Thoracic aorta (tissue), 2 donors: ENCODE measurements around the gene ROR1. TPM values are rescaled to one million over a fixed set of nuclear protein-coding genes. Genes with fewer than 3 reads are reported as not detected.
A peak's percentile ranks its signal among the peaks of the same experiment; 100 is the strongest.

Experiments used
- ATAC-seq: fragments of 150-250 bp; one replicate; pipeline ENCODE4 v1.8.0; 2017; ENCODE audit warnings: low read depth; ENCODE audit not compliant: insufficient number of reproducible peaks, low FRiP score
- DNase-seq: peaks from one replicate; pipeline ENCODE4 v3.0.0-alpha.2; 2020; ENCODE audit warnings: low spot score
- H3K27ac ChIP-seq, 2 donors: fragments of 200-600 bp; sonication (generic); 1 replicate in 1 of 2; 2 replicates in 1 of 2; pipeline ENCODE4 v1.5.1; 2016; ENCODE audit warnings: mild to moderate bottlenecking in 2 of 2, moderate library complexity in 2 of 2
- H3K27me3 ChIP-seq: fragments of 200-600 bp; sonication (generic); replicated peaks from 2 replicates; pipeline ENCODE4 v1.6.0; 2016; ENCODE audit warnings: mild to moderate bottlenecking; ENCODE audit not compliant: insufficient read depth
- H3K36me3 ChIP-seq: fragments of 200-600 bp; sonication (generic); one replicate; pipeline ENCODE4 v1.5.1; 2016
- H3K4me1 ChIP-seq, 2 donors: fragments of 200-600 bp; sonication (generic); 1 replicate in 1 of 2; 2 replicates in 1 of 2; pipeline versions ENCODE4 v1.5.1 to v1.6.0; 2016; ENCODE audit warnings: low read depth in 2 of 2, mild to moderate bottlenecking in 1 of 2; ENCODE audit not compliant: control insufficient read depth in 1 of 2
- H3K4me3 ChIP-seq: fragments of 200-600 bp; sonication (generic); 2 replicates; pipeline ENCODE4 v1.5.1; 2016; ENCODE audit warnings: mild to moderate bottlenecking
- H3K9me3 ChIP-seq: fragments of 200-600 bp; sonication (generic); 2 replicates; pipeline ENCODE4 v1.5.1; 2016
- total RNA-seq, 2 donors: library from RNA; depleted of rRNA; stranded (reverse); fragments of >200 nt; gene quantifications; one replicate each; pipeline versions ENCODE4 v1.1.0 to v1.2.3, GENCODE V29; 2016
- TF ChIP-seq, protein P1 (sequence below): fragments of 200-600 bp; sonication (generic); IDR thresholded peaks from one replicate; pipeline ENCODE4 v1.5.1; 2019; ENCODE audit warnings: antibody characterized with exemption

The ROR1 gene
- total RNA-seq, 2 donors from 2014 or later, result 41.2 to 51.8 TPM

DNA sequence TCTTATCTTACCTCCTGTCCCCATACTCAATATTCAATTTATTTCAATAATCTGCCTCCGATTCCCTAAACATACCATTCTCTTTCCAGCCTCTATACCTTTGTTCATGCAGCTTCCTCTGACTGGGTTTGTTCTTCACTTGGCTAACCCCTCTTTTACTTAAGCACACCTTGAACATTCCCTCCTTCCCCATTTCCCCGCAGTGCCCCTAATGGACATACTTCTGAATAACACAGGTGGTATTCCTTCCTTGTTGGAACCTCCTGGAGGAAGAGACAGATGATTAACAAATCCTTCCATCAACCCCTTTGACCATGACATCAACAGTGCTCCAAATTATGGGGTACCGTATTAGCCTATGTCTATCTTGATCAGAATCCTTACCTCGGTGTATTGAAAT is 239.6 kb downstream of the ROR1 start:
- TF ChIP-seq, protein P1, sequence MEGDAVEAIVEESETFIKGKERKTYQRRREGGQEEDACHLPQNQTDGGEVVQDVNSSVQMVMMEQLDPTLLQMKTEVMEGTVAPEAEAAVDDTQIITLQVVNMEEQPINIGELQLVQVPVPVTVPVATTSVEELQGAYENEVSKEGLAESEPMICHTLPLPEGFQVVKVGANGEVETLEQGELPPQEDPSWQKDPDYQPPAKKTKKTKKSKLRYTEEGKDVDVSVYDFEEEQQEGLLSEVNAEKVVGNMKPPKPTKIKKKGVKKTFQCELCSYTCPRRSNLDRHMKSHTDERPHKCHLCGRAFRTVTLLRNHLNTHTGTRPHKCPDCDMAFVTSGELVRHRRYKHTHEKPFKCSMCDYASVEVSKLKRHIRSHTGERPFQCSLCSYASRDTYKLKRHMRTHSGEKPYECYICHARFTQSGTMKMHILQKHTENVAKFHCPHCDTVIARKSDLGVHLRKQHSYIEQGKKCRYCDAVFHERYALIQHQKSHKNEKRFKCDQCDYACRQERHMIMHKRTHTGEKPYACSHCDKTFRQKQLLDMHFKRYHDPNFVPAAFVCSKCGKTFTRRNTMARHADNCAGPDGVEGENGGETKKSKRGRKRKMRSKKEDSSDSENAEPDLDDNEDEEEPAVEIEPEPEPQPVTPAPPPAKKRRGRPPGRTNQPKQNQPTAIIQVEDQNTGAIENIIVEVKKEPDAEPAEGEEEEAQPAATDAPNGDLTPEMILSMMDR, result no peak
- Histone ChIP-seq H3K27me3 (no peaks in the 10 kb centered on the region), H3K9me3 (no peaks in the 10 kb centered on the region), H3K36me3 (peaks cover 6% of the 10 kb centered on the region), H3K4me1 (peaks cover 0 to 20% of the 10 kb centered on the region in 2 donors), H3K4me3 (no peak overlapping the region), H3K27ac (no peak overlapping the region)
- DNase-seq (no peak), ATAC-seq (no peak)

DNA sequence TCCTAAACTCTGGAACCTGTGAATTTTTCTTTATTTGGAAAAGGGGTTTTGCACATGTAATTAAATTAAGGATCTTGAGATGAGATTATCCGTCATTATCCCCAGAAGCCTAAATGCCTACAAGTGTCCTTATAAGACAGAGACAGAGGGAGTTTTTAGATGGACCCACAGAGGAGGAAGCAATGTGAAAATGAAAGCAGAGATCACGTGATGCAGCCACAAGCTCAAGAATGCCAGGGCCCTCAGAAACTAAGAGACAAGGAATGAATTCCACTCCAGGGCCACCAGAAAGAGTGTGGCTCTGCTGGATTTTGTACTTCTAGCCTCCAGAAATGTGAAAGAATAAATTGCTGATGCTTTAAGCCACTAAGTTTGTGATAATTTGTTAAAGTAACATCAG is 246.0 kb downstream of the ROR1 start:
- Histone ChIP-seq H3K4me1 (peaks cover 0 to 43% of the 10 kb centered on the region in 2 donors), H3K27ac (peak overlapping the region; percentile 32 to 67), H3K36me3 (no peaks in the 10 kb centered on the region), H3K9me3 (no peaks in the 10 kb centered on the region), H3K4me3 (peak overlapping the region; percentile 58), H3K27me3 (no peaks in the 10 kb centered on the region)
- DNase-seq (no peak), ATAC-seq (no peak)
- TF ChIP-seq, protein P1, result no peak

DNA sequence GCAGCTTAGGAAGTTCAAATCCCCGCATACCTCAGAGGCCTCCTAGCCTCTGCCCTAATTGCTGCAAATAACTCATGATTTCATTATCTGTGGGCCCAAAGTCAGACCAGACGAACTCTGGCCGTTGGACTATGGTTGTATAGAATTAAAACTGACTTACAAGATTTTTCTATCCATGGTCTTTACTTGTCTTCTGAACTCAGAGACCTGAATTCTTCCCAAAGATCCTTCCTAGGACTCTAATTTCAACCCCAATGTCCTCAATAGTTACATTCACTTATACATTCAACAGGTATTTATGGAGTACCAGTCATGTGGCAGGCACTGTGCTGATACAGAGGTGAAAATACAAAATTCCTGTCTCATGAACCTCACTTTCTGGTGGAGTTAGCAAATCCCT is 247.2 kb downstream of the ROR1 start:
- Histone ChIP-seq H3K27ac (peak overlapping the region; percentile 32 to 67), H3K9me3 (no peaks in the 10 kb centered on the region), H3K36me3 (no peaks in the 10 kb centered on the region), H3K4me3 (no peak overlapping the region), H3K27me3 (no peaks in the 10 kb centered on the region), H3K4me1 (peaks cover 0 to 43% of the 10 kb centered on the region in 2 donors)
- no peak for ATAC-seq
- TF ChIP-seq, protein P1, result no peak
- DNase-seq, result no peak

DNA sequence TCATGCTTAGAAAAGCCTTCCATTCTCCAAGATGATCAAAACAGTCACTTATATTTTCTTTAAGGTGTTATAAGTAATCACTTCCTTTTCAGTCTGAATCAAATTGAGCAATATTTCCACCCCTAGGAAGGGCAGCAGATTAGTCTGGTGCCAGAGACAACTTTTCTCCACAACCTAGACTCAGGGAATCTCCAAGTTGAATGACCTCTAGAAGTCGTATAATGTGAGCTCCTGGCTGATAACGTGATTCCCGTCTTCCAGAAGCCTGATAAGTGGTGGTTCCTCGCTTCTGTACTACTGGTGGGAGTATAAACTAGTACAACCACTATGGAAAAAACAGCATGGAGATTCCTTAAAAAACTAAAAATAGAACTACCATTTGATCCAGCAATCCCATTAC is 251.2 kb downstream of the ROR1 start:
- no peaks in the 10 kb centered on the region for H3K27me3 ChIP-seq
- TF ChIP-seq, protein P1, result no peak
- DNase-seq, result no peak
- H3K9me3 ChIP-seq, result no peaks in the 10 kb centered on the region
- peaks cover 0 to 20% of the 10 kb centered on the region in 2 donors for H3K4me1 ChIP-seq
- no peak overlapping the region for H3K27ac ChIP-seq
- no peak overlapping the region for H3K4me3 ChIP-seq
- H3K36me3 ChIP-seq, result no peaks in the 10 kb centered on the region
- ATAC-seq, result no peak

DNA sequence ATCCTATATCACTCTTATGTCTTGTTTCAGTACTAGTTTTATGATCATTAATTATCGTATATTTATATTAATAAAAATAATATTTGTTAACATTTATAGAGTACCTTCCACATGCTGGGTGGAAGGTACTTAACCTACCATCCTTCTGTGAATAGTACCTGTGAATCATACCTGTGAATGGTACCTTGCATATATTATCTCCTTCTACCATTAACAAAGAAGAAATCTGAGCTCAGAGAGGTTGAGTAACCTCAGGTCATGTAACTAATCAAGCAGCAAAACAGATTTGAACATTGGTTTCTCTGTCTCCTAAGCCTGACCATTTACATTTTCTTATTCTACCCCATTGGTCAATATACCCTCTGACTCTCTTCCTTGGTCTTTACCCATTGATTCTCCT is 255.2 kb downstream of the ROR1 start:
- no peak for DNase-seq
- H3K4me3 ChIP-seq, result no peak overlapping the region
- TF ChIP-seq, protein P1, result no peak
- ATAC-seq, result no peak
- no peaks in the 10 kb centered on the region for H3K27me3 ChIP-seq
- no peak overlapping the region for H3K27ac ChIP-seq
- H3K4me1 ChIP-seq, result peaks cover 7 to 28% of the 10 kb centered on the region in 2 donors
- H3K36me3 ChIP-seq, result no peaks in the 10 kb centered on the region
- H3K9me3 ChIP-seq, result no peaks in the 10 kb centered on the region
